GM21825 (cell line): ENCODE results near the gene ATP5ME.

Source experiments
- ATAC-seq: cut with Tn5 transposase; IDR thresholded peaks from one replicate; pipeline ENCODE4 v1.9.1; 2021; ENCODE audit warnings: mild to moderate bottlenecking, moderate library complexity; ENCODE audit not compliant: unreplicated experiment

Gene ATP5ME

GRCh38 chr4:684623-685327 lies 10.7 kb upstream of the ATP5ME start:
- no peak for ATAC-seq

- no peak for ATAC-seq
Measured at GRCh38 chr4:683982-684622, 10.0 kb upstream of the ATP5ME start.

- ATAC-seq = no peak
Measured at GRCh38 chr4:683247-683897, 9.3 kb upstream of the ATP5ME start.

GRCh38 chr4:682490-683172 lies 8.6 kb upstream of the ATP5ME start:
- ATAC-seq = no peak

GRCh38 chr4:681736-682451 lies 7.8 kb upstream of the ATP5ME start:
- ATAC-seq = no peak

- no peak for ATAC-seq
Measured at GRCh38 chr4:680928-681645, 7.0 kb upstream of the ATP5ME start.

GRCh38 chr4:680551-680927 lies 6.5 kb upstream of the ATP5ME start:
- ATAC-seq = no peak

GRCh38 chr4:680091-680490 lies 6.0 kb upstream of the ATP5ME start:
- ATAC-seq = no peak

GRCh38 chr4:679629-680028 lies 5.6 kb upstream of the ATP5ME start:
- ATAC-seq = no peak

- no peak for ATAC-seq
Measured at GRCh38 chr4:679104-679481, 5.0 kb upstream of the ATP5ME start.

- no peak for ATAC-seq
Measured at GRCh38 chr4:678331-679103, 4.4 kb upstream of the ATP5ME start.

GRCh38 chr4:677431-678293 lies 3.6 kb upstream of the ATP5ME start:
- no peak for ATAC-seq

GRCh38 chr4:676871-677235 lies 2.8 kb upstream of the ATP5ME start:
- ATAC-seq = no peak

- ATAC-seq = peak; percentile 26
Measured at GRCh38 chr4:675980-676870, 2.1 kb upstream of the ATP5ME start.

GRCh38 chr4:675036-675882 lies 1.2 kb upstream of the ATP5ME start:
- no peak for ATAC-seq

GRCh38 chr4:673349-674091 lies 556 bp downstream of the ATP5ME start:
- ATAC-seq = no peak
